Stimulated activated memory B cell treated with anti-CD40 and anti-IgM and Interleukin-4, amounts not matched to agents 10 μg/mL and 1 μg/mL and 100 μg/mL, for 72 hours (primary cell): ENCODE measurements around the gene CDRT4.

Source experiments
- ATAC-seq: fragments of 150-1000 bp; cut with Tn5 transposase; 2 replicates; pipeline ENCODE4 v1.10.0; 2021
- H3K27ac Mint-ChIP-seq: one replicate; pipeline ENCODE4 v1.8.0; 2022; ENCODE audit warnings: mild to moderate bottlenecking, mixed read lengths
- H3K27me3 Mint-ChIP-seq: one replicate; pipeline ENCODE4 v1.8.0; 2022; ENCODE audit warnings: mixed read lengths
- H3K36me3 Mint-ChIP-seq: one replicate; pipeline ENCODE4 v1.8.0; 2022; ENCODE audit warnings: mixed read lengths
- H3K4me1 Mint-ChIP-seq: one replicate; pipeline ENCODE4 v1.8.0; 2022; ENCODE audit warnings: mixed read lengths
- H3K4me3 Mint-ChIP-seq: one replicate; pipeline ENCODE4 v1.8.0; 2022; ENCODE audit warnings: mild to moderate bottlenecking, moderate library complexity, mixed read lengths
- H3K9me3 Mint-ChIP-seq: one replicate; pipeline ENCODE4 v1.8.0; 2022; ENCODE audit warnings: mixed read lengths

Gene CDRT4

GRCh38 chr17:15501793-15502192 lies 34.4 kb upstream of the CDRT4 start:
- H3K9me3 Mint-ChIP-seq, result no peaks in the 10 kb centered on the region
- H3K27me3 Mint-ChIP-seq, result no peaks in the 10 kb centered on the region
- ATAC-seq, result no peak
- H3K4me3 Mint-ChIP-seq, result no peak overlapping the region
- H3K27ac Mint-ChIP-seq, result no peak overlapping the region
- H3K36me3 Mint-ChIP-seq, result peaks cover 44% of the 10 kb centered on the region
- H3K4me1 Mint-ChIP-seq, result peaks cover 19% of the 10 kb centered on the region

GRCh38 chr17:15501282-15501681 lies 33.9 kb upstream of the CDRT4 start:
- H3K27me3 Mint-ChIP-seq, result no peaks in the 10 kb centered on the region
- no peak for ATAC-seq
- no peak overlapping the region for H3K4me3 Mint-ChIP-seq
- H3K4me1 Mint-ChIP-seq, result peaks cover 19% of the 10 kb centered on the region
- H3K9me3 Mint-ChIP-seq, result no peaks in the 10 kb centered on the region
- peaks cover 41% of the 10 kb centered on the region for H3K36me3 Mint-ChIP-seq
- no peak overlapping the region for H3K27ac Mint-ChIP-seq

GRCh38 chr17:15498107-15498506 lies 30.7 kb upstream of the CDRT4 start:
- no peak overlapping the region for H3K4me3 Mint-ChIP-seq
- no peaks in the 10 kb centered on the region for H3K27me3 Mint-ChIP-seq
- ATAC-seq, result no peak
- peaks cover 54% of the 10 kb centered on the region for H3K36me3 Mint-ChIP-seq
- no peak overlapping the region for H3K27ac Mint-ChIP-seq
- H3K9me3 Mint-ChIP-seq, result no peaks in the 10 kb centered on the region
- peaks cover 8% of the 10 kb centered on the region for H3K4me1 Mint-ChIP-seq

GRCh38 chr17:15496735-15497670 lies 29.6 kb upstream of the CDRT4 start:
- no peaks in the 10 kb centered on the region for H3K9me3 Mint-ChIP-seq
- H3K36me3 Mint-ChIP-seq, result peaks cover 48% of the 10 kb centered on the region
- no peaks in the 10 kb centered on the region for H3K27me3 Mint-ChIP-seq
- no peaks in the 10 kb centered on the region for H3K4me1 Mint-ChIP-seq
- H3K27ac Mint-ChIP-seq, result no peak overlapping the region
- no peak for ATAC-seq
- H3K4me3 Mint-ChIP-seq, result no peak overlapping the region

- H3K9me3 Mint-ChIP-seq, result no peaks in the 10 kb centered on the region
- H3K36me3 Mint-ChIP-seq, result peaks cover 34% of the 10 kb centered on the region
- ATAC-seq, result no peak
- H3K27me3 Mint-ChIP-seq, result no peaks in the 10 kb centered on the region
- no peak overlapping the region for H3K27ac Mint-ChIP-seq
- no peak overlapping the region for H3K4me3 Mint-ChIP-seq
- no peaks in the 10 kb centered on the region for H3K4me1 Mint-ChIP-seq
Observed at GRCh38 chr17:15494821-15495220, 27.4 kb upstream of the CDRT4 start.

GRCh38 chr17:15493693-15494035 lies 26.2 kb upstream of the CDRT4 start:
- no peak overlapping the region for H3K4me3 Mint-ChIP-seq
- no peaks in the 10 kb centered on the region for H3K9me3 Mint-ChIP-seq
- H3K27ac Mint-ChIP-seq, result no peak overlapping the region
- H3K27me3 Mint-ChIP-seq, result no peaks in the 10 kb centered on the region
- no peaks in the 10 kb centered on the region for H3K4me1 Mint-ChIP-seq
- no peak for ATAC-seq
- peaks cover 24% of the 10 kb centered on the region for H3K36me3 Mint-ChIP-seq

- H3K36me3 Mint-ChIP-seq, result peaks cover 22% of the 10 kb centered on the region
- no peaks in the 10 kb centered on the region for H3K27me3 Mint-ChIP-seq
- no peak overlapping the region for H3K27ac Mint-ChIP-seq
- no peak for ATAC-seq
- H3K4me3 Mint-ChIP-seq, result no peak overlapping the region
- H3K4me1 Mint-ChIP-seq, result no peaks in the 10 kb centered on the region
- no peaks in the 10 kb centered on the region for H3K9me3 Mint-ChIP-seq
Observed at GRCh38 chr17:15492791-15493692, 25.6 kb upstream of the CDRT4 start.

GRCh38 chr17:15492186-15492585 lies 24.8 kb upstream of the CDRT4 start:
- no peak for ATAC-seq
- Mint-ChIP-seq H3K36me3 (peaks cover 26% of the 10 kb centered on the region), H3K9me3 (no peaks in the 10 kb centered on the region), H3K4me1 (no peaks in the 10 kb centered on the region), H3K4me3 (no peak overlapping the region), H3K27me3 (no peaks in the 10 kb centered on the region), H3K27ac (no peak overlapping the region)

- Mint-ChIP-seq H3K27ac (no peak overlapping the region), H3K4me1 (no peaks in the 10 kb centered on the region), H3K4me3 (no peak overlapping the region), H3K9me3 (no peaks in the 10 kb centered on the region), H3K27me3 (no peaks in the 10 kb centered on the region), H3K36me3 (peaks cover 19% of the 10 kb centered on the region)
- ATAC-seq, result no peak
Observed at GRCh38 chr17:15490634-15491261, 23.3 kb upstream of the CDRT4 start.

- Mint-ChIP-seq H3K27me3 (no peaks in the 10 kb centered on the region), H3K9me3 (no peaks in the 10 kb centered on the region), H3K36me3 (peaks cover 8% of the 10 kb centered on the region), H3K27ac (no peak overlapping the region), H3K4me1 (no peaks in the 10 kb centered on the region), H3K4me3 (no peak overlapping the region)
- no peak for ATAC-seq
Observed at GRCh38 chr17:15488557-15488956, 21.1 kb upstream of the CDRT4 start.

GRCh38 chr17:15485045-15485444 lies 17.6 kb upstream of the CDRT4 start:
- H3K4me3 Mint-ChIP-seq, result no peak overlapping the region
- no peaks in the 10 kb centered on the region for H3K4me1 Mint-ChIP-seq
- ATAC-seq, result no peak
- peaks cover 11% of the 10 kb centered on the region for H3K36me3 Mint-ChIP-seq
- no peaks in the 10 kb centered on the region for H3K27me3 Mint-ChIP-seq
- no peak overlapping the region for H3K27ac Mint-ChIP-seq
- H3K9me3 Mint-ChIP-seq, result no peaks in the 10 kb centered on the region

- Mint-ChIP-seq H3K36me3 (peaks cover 18% of the 10 kb centered on the region), H3K27ac (no peak overlapping the region), H3K9me3 (no peaks in the 10 kb centered on the region), H3K4me3 (no peak overlapping the region), H3K4me1 (no peaks in the 10 kb centered on the region), H3K27me3 (no peaks in the 10 kb centered on the region)
- no peak for ATAC-seq
Observed at GRCh38 chr17:15483431-15483830, 16.0 kb upstream of the CDRT4 start.

- H3K4me1 Mint-ChIP-seq, result no peaks in the 10 kb centered on the region
- H3K27ac Mint-ChIP-seq, result no peak overlapping the region
- no peak overlapping the region for H3K4me3 Mint-ChIP-seq
- ATAC-seq, result no peak
- H3K36me3 Mint-ChIP-seq, result peaks cover 14% of the 10 kb centered on the region
- no peaks in the 10 kb centered on the region for H3K27me3 Mint-ChIP-seq
- H3K9me3 Mint-ChIP-seq, result no peaks in the 10 kb centered on the region
Observed at GRCh38 chr17:15482476-15482875, 15.1 kb upstream of the CDRT4 start.

GRCh38 chr17:15481481-15481880 lies 14.1 kb upstream of the CDRT4 start:
- Mint-ChIP-seq H3K9me3 (no peaks in the 10 kb centered on the region), H3K27me3 (no peaks in the 10 kb centered on the region), H3K4me1 (no peaks in the 10 kb centered on the region), H3K4me3 (no peak overlapping the region), H3K27ac (no peak overlapping the region), H3K36me3 (peaks cover 16% of the 10 kb centered on the region)
- ATAC-seq, result no peak

- H3K27ac Mint-ChIP-seq, result no peak overlapping the region
- H3K4me3 Mint-ChIP-seq, result no peak overlapping the region
- H3K27me3 Mint-ChIP-seq, result no peaks in the 10 kb centered on the region
- no peaks in the 10 kb centered on the region for H3K9me3 Mint-ChIP-seq
- peaks cover 20% of the 10 kb centered on the region for H3K36me3 Mint-ChIP-seq
- ATAC-seq, result no peak
- no peaks in the 10 kb centered on the region for H3K4me1 Mint-ChIP-seq
Observed at GRCh38 chr17:15480204-15480603, 12.8 kb upstream of the CDRT4 start.
